ENCODE measurements around the gene ASB1.

Gene ASB1, protein sequence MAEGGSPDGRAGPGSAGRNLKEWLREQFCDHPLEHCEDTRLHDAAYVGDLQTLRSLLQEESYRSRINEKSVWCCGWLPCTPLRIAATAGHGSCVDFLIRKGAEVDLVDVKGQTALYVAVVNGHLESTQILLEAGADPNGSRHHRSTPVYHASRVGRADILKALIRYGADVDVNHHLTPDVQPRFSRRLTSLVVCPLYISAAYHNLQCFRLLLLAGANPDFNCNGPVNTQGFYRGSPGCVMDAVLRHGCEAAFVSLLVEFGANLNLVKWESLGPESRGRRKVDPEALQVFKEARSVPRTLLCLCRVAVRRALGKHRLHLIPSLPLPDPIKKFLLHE

DNA sequence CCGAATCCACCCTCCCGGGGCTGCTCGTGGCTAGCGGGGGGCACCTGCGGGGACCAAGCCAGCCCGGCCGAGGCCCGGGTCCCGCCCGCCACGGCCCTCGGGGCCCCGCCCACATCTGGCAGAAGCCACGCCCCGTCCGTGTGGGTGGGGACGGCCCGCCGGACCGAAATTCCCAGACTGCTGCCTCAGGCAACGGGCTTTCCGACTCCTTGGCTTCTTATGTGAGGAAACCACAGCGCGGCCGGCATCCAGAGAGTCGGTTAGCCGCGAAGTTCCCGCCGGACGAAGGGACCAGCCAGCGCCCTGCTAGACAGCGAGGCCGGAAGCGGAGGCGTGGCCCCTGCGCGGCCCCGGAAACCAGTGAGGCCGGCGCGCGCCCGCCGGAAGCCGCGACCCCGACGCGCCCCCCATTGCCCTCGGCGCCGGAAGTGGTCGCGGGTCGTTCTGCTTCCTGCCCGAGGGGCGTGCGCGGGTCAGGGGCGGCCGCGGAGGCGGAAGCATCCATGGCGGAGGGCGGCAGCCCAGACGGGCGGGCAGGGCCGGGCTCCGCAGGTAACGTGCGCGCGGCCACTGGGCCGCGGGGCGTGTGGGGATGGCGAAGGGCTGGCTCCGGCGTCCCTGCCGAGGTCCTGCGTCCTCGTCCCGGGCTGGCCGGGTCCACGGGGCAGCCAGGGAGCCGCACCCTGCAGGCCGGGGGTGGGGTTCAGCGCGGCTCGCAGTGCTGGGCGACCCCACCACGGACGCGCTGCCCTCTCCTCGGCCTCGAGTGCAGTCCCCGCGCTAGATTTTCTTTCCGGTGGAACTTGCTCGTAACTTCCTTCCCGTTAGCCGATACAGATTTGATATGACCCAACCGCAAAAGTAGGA lies at the start of gene ASB1:
ASB1 (plus strand) TSS at position 360 of the 867 bp plus-strand sequence; CDS start at position 504, 144 bp downstream.
- Histone ChIP-seq H3K4me3 (peak within 1 kb of the TSS; percentile 51 to 98 (median 95)), H3K27ac (peak within 1 kb of the TSS; percentile 90 to 98 (median 95))

DNA sequence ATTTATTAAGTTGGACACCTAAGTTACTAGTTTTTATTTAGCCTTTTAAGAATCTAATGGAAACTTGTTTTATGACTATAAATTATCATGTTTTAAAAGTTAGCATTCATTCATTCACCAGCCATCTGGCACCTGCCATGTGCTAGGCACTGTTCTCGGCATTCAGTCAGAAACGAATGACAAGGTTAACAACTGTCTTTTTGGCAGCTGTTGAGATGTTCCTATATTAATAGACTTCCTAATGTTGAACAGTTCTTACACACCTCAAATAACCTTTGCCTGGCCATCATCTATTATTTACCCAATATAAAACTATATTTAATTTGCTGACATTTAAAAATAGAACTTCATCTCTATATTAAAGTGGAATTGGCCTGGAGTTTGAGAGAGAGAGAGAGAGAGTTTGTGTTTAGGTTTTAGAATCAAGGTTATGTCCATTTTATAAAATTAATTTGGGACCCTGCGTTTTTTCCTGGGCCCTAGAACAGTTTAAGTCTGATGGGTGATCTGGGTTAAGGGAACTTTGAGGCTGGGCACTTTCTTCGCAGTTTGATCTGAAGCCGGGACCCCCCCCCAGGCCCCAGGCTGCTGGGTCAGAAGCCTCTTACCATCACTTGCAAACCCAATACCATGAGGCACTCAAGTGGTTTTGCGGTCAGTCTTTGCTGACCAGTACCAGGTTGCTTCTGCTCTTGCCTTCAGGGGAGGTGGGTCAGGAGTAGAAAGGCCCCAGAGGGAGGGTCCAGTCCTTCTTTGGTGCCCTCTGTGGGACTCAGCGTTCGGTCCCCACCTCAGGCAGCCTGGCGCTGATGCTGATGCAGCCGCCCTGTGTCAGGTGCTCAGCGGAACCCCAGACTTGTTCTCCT lies 48.3 kb upstream of the ASB1 start:
- Histone ChIP-seq H3K27ac (no peak overlapping the region), H3K4me3 (no peak overlapping the region)

DNA sequence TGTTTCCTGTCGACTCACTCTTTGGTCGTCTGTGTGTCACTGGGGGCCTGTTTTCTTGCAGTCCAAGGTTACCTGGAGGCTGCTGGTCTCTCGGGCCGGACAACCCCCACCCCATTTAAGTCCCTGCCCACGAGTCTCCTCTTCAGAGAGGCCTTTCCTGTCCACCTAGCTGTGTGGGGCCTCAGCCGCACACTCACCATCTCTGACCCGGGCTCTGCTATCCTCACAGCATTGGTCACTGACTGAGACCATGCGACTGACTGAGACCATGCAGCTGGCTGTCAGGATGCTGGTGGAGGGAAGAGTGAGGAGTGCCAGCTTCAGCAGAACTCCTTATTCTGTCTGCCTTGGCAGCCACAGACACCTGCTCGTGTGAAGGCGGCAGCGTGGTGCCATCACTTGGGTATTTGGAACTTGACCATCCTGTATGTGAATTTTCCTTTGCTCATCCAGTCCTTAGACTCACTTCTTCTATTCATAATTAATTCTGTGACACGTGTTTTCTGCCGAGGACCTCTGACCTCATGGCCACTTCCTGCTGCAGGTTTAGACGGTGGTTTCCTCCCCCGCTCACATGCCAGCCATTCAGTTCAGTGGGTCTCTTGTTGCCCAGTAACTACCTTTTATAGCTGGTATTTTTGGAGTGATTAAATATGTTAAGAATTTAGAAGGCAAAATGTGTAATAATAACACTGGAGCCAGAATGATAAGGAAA lies 47.5 kb upstream of the ASB1 start:
- Histone ChIP-seq H3K27ac (no peak overlapping the region), H3K4me3 (no peak overlapping the region)

DNA sequence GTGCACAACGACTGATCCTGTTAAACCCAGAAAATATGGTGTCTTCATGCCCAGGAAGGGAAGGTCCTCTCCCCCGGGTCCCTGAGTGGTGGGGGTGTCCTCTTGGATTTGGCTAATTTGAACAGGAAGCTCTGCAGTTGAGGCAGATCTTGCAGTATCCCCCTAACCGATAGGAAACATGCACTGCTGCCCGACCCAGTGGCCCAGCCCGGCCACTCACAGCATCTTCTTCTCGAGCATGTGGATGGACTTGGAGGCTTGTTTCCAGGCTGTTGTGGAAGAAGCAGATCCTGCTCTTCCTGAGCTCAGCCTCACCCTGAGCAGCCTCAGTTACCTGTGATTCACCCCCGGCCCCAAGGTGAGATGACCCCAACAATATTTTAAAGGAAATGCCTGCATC lies 46.4 kb upstream of the ASB1 start:
- no peak overlapping the region for H3K4me3 ChIP-seq
- peak overlapping the region in 4 of 21 experiments; percentile 8 to 43 (median 28) for H3K27ac ChIP-seq

DNA sequence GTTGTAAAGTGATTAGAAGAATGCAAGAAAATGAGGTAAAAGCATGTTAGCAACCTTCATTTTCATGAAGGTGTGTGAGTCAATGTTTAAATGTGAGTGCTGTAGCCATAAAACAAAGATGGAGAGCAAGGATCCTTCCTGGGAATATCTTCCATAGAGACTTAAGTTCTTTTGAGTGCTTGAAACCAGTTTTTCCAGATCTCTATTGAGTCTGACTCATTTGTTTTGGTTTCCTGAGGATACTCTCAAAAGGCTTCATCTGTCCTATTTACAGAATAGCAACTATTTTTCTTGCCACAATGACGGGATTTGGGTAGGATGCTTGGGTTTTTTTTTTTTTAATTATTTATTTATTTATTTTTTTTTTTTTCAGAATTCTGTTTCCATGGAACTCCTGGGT lies 45.9 kb upstream of the ASB1 start:
- Histone ChIP-seq H3K27ac (peak overlapping the region in 4 of 21 experiments; percentile 8 to 43 (median 28)), H3K4me3 (no peak overlapping the region)

DNA sequence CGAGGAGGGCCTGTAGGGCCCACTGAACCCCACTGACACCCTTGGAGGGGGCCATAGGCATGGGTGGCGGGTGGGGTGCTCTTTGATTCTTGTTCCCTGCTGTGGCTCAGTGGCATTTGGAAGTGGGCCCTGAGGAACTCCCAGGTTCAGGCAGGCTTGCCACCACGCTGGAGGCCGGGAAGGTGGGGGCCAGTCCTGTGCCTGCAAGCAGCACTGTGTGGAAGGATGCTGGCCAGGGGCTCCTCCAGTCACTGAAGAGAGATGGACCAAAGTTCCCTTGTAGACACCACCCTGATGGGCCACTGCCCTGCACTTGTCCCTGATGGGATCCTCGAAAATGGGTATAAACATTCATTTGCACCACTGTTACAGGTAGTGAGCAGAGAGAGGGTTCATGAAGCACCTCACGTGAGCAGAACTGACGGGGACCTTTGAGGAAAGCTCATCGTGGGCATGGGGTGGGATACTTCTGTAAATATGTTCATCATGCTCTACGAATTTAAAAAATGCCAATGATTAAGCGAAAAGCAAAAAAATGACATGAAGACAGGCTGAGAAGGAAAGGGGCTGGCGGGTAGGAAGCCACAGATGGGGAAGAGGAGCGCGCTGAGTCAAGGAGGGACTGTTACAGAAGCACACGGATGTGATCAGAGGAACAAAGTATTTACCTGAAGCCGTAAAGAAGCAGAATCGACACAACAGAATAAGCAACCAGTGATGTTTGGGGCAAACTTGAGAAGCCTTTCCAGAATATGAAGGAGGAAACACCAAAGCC lies 45.2 kb upstream of the ASB1 start:
- no peak overlapping the region for H3K4me3 ChIP-seq

DNA sequence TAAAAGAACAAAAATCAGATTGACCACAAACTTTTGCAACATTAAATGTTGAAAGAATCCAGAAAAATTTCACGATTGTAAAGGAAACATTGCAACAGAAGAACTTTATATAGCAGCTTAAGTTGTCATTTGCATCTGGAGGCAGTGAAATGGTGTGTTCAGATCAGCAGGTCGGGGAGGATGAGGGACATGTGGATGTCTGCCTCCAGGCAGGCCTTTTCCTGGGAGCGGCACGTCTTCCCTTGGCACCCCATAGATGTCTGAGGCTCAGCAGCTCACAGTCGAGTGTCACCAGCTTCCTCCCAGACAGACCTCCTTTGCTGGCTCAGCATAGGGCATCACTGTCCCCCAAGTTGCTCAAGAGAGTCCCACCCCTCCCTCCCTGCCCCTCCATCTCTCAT lies 44.3 kb upstream of the ASB1 start:
- Histone ChIP-seq H3K27ac (no peak overlapping the region), H3K4me3 (no peak overlapping the region)

More for the DNA sequence above, 45.2 kb upstream of the ASB1 start:
- H3K27ac ChIP-seq, result peak overlapping the region in 1 of 21 experiments; percentile 32

DNA sequence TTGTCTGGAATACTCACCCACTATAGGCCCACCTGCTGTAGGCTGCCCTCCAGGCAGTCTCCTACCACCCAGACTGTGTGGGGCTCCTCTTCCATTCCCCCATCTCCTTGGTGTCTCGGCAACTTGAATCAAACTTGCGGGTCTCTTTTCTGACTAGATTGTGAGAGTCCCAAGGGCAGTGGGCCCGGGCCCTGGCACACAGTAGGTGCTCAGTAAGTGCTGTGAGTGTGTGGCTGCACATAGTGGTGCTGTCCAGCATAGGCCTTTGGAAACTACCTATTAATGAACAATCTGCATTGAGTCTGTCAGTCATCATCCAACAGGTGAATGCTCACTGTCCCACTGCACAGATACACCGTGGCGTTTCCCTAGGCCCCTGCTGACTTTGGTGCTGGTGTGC lies 43.6 kb upstream of the ASB1 start:
- Histone ChIP-seq H3K27ac (no peak overlapping the region), H3K4me3 (no peak overlapping the region)

DNA sequence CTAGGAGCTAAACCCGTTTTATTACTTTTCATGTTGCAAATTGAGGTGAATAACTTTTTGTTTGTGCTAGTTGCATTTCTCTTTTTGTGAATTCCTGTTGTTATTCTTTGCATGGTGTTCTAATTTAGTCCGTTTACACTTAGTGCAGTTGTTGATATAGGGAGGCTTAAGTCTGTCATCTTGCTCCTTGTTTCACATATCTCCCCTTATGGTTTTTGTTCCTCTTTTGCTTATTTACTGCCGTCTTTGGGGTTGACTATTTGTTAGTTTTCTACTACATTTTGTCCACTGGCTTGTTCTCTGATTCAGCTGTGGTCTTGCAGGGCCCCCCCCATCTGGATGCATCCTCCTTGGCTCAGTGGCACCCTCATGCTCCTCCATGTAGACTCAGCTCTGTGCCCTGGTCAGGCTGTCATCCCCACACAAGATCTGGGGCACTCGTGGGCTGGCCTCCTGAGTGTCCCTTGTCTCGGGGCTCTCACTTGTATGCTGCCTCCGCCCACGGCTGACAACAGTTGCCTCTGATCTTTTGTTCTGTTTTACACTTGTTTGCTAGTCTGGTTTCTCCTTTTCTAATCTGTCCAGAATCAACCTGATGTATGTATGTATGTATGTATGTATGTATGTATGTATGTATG lies 42.9 kb upstream of the ASB1 start:
- Histone ChIP-seq H3K4me3 (no peak overlapping the region), H3K27ac (no peak overlapping the region)

DNA sequence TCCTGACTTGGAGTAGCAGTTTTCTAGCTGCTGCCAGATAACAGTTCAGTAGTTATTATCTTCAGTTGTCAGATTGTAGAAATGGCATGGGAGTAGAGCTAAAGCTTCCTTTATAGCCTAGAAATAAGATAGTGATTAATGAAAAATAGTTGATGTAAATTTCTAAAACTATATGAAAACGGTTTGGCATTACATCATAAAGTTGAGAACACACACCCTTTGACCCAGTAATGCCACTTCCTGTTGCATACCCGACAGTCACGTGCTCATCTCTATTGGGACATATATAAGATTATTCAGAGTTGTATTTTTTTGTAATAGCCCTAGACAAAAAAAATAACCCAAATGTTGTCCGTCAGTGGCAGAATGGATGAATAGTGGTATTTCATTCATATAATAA lies 39.4 kb upstream of the ASB1 start:
- Histone ChIP-seq H3K27ac (no peak overlapping the region), H3K4me3 (no peak overlapping the region)

DNA sequence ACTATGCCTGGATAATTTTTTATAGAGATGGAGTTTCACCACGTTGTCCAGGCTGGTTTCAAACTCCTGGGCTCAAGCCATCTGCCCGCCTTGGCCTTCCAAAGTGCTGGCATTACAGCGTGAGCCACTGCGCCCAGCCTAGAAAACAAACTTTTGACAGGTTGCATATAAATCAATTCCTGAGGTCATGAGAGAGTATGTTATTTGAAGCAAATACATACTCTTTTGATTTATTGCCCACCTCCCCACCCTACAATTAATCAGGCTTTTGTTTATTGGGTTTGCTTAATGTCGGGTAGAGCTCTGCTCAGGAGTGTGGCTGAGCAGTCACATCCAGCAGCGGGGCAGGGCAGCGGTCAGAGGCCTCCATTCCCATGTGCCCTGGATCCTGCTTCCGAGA lies 37.9 kb upstream of the ASB1 start:
- Histone ChIP-seq H3K4me3 (no peak overlapping the region), H3K27ac (no peak overlapping the region)

DNA sequence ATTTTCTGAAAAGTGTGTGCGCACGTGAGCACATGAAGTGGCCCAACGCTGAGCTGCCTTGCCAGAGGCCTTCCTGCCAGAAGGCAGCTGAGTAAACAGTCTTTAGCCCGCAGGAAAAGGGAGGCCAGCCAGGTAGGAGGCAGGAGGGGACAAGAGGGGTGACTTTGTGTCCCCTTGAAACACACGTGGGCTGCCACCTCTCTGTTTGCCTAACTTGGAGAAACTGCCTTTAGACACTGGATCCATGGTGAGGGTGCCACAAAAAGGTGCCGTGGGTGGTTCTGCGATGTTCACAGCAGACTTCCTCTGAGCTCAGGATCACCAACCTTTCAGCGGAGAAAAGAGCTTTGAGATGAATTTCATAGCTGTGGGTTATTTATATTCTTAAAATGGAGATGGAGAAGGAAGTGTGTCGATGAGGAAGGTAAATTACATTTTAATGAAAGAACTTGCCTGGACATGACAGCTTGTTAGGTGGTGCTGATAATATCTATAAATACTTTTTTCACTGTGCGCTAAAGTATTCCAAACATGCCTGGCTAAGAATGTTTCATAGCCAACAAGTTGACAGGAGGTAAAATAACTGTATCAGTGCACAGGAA lies 36.6 kb upstream of the ASB1 start:
- Histone ChIP-seq H3K27ac (peak overlapping the region in 5 of 21 experiments; percentile 32 to 59 (median 48)), H3K4me3 (no peak overlapping the region)

DNA sequence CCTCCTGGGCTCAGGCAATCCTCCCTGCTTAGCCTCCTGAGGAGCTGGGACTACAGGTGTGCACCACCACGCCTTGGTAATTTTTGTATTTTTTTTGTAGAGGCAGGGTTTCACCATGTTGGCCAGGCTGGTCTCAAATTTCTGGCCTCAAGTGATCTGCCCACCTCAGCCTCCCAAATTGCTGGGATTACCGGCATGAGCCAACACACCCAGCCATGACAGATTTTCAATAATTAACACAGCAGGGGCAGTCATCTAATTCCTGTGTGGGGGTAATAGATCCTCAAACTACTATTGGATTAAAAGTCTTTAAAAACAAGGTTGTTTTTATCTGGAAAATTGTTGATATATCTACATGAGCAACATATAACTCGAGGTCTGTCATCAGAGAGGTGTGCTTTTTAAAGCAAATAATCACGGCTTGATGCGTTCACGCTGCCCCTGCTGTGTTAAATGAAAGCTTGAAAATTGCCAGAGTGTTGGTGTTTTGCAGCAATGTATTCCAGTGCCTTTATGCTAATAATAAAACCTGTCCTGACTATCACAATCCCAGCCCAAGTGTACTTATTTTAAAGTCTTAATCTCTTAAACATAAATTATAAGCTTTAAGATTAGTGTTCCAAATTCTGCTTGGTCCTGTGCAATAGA lies 35.6 kb upstream of the ASB1 start:
- H3K4me3 ChIP-seq, result no peak overlapping the region
- H3K27ac ChIP-seq, result no peak overlapping the region

DNA sequence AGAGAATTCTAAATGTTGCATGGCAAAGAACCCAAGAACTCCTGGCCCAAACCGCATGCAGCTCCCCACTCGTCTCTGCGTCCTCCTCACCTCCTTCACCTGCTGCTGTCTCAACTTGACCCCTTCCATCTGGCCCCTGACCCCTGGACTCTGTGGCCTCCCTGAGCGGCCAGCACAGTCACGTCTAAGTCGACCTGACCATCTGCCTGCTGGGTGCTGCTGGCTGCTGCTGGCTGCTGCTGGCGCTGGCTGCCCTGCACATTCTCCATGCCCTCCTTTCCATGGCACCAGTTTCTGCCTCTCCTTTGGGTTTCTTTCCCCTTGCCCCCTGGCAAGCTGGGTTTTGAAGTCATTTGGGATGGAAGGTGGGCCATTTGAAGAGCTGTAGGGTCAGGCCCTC lies 30.1 kb upstream of the ASB1 start:
- H3K4me3 ChIP-seq, result no peak overlapping the region

DNA sequence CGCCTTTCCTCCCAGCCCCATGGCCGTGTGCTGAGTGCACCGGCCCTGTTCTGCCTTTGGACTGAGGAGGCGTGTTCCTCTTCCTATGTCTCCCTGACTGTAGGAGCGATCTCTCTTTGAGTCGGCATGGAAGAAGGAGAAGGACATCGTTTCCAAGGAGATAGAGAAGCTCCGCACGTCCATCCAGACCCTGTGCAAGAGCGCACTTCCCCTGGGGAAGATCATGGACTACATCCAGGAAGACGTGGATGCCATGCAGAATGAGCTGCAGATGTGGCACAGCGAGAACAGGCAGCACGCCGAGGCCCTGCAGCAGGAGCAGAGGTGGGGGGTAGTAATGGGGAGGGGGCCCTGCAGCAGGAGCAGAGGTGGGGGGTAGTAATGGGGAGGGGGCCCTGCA lies 29.4 kb upstream of the ASB1 start:
- no peak overlapping the region for H3K27ac ChIP-seq
- no peak overlapping the region for H3K4me3 ChIP-seq

More for the DNA sequence above, 30.1 kb upstream of the ASB1 start:
- H3K27ac ChIP-seq, result no peak overlapping the region

DNA sequence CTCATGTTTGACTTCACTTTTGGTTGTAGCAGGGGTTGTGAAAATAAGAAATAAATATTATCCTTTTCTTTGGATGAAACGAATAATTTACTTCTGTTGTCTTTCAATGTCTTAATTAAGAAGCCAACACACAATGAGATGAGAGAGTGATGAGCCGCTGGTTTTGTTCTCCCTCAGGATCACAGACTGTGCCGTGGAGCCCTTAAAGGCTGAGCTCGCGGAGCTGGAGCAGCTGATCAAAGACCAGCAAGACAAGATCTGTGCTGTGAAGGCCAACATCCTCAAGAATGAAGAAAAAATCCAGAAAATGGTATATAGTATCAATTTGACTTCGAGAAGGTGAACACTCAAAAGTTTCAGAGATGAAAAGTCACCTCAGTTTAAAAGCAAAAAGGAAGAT lies 28.1 kb upstream of the ASB1 start:
- H3K4me3 ChIP-seq, result no peak overlapping the region
- no peak overlapping the region for H3K27ac ChIP-seq

DNA sequence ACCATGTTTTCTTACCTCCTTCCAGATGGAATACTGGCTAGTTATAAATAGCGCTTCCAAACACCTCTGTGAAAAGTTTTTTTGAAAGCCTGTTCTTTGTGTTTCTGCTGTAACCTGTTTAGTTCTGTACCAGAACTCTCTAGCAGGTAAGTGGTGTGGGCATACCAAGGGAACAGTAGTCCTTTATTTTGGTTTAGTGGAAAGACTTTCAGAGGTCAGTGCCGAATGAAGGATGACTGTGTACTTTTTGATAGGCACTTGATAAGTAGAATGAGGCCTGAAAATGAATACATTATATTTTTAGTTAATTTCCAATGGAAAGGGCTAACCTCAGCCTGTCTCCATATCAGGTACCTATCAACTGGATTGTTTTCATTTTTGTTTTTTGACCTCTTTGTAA lies 27.6 kb upstream of the ASB1 start:
- Histone ChIP-seq H3K27ac (no peak overlapping the region), H3K4me3 (no peak overlapping the region)
